ENCODE data around the gene SESN1. TPM values are rescaled to one million over a fixed set of nuclear protein-coding genes. Genes with fewer than 3 reads are reported as not detected.
"Not testable (repeated sequence)": the region's sequence is repeated elsewhere in the genome, so short reads cannot be mapped to it uniquely, and the experiment has no call there.

Gene SESN1
- total RNA-seq, 1 donor from 2014 or later, result 38.1 TPM

- ATAC-seq, result no peak
- intact Hi-C loops (cut with DNase I), result no loop called here
- no peak for DNase-seq (ENCODE audit: low spot score)
Measured at GRCh38 chr6:109097661-109098060, 3.0 kb upstream of the SESN1 start.

- intact Hi-C loops (cut with DNase I), result no loop called here
- no peak for ATAC-seq
Measured at GRCh38 chr6:109096208-109096607, 1.6 kb upstream of the SESN1 start.

DNA sequence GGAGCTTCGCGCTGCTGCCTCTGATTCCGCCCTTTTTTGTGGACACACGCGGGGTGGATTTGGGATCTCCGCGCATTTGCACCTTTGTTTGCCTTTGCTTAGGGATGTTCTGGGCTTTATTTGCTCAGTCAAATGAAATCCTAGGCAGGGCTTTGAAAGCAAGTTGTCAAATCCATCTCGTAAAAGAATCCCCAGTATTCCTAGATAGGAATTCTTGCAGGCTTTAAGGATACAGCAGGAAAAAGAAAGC lies 1.1 kb upstream of the SESN1 start:
- no peak for ATAC-seq
- intact Hi-C loops (cut with DNase I), result no loop called here
- no peak for DNase-seq (ENCODE audit: low spot score)

More at GRCh38 chr6:109096208-109096607, 1.6 kb upstream of the SESN1 start:
- DNase-seq (ENCODE audit: low spot score), result no peak

- peak; percentile 95 for ATAC-seq
- peak; percentile 99 for DNase-seq (ENCODE audit: low spot score)
- intact Hi-C loops (cut with DNase I), result no loop called here
Measured at GRCh38 chr6:109095036-109095834, 589 bp upstream of the SESN1 start, which contains the start of gene CEP57L1. Gene CEP57L1, plus strand, starts transcription at chr6:109095507. Its CDS starts 49,715 bp downstream, at chr6:109145222.

DNA sequence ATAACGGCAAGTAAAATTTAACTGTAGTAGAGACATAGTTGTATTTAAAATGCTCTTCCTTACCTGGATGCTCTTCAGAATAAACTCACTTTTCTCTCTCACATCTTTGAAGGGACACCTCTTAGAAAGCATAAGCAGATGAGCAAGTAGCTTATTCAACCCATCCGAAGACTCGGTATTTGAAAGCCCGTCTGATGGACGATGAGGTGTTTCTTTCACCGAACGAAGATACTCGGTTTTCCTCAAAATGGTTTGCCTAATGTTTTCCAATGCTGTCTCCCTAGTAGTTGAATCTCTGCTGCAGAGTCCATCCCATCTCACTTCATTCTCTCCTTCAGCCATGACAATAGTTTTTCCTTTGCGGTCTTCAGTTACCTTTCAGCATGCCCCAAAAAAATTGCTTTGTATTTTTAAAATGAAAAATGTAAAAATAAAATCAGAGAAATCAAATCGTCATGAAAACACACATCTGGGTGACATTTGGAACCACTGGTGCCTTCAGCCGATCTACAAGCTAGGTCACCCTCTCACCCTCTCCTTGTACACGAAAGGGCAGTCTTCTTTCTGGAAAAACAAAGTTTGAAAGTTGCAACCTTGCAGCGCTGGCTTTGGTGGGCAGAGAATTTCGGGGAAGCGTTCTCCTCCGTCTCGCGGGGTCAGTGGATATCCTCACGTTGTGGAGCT lies 772 bp downstream of the SESN1 start:
- ATAC-seq (no peak), DNase-seq (ENCODE audit: low spot score) (no peak)
- intact Hi-C loops (cut with DNase I), result no loop called here

- DNase-seq (ENCODE audit: low spot score) (no peak), ATAC-seq (no peak)
- intact Hi-C loops (cut with DNase I), result no loop called here
Measured at GRCh38 chr6:109092074-109092473, 2.6 kb downstream of the SESN1 start.

GRCh38 chr6:109091314-109092024 lies 3.2 kb downstream of the SESN1 start:
- no peak for ATAC-seq
- intact Hi-C loops (cut with DNase I), result no loop called here
- DNase-seq (ENCODE audit: low spot score), result no peak

DNA sequence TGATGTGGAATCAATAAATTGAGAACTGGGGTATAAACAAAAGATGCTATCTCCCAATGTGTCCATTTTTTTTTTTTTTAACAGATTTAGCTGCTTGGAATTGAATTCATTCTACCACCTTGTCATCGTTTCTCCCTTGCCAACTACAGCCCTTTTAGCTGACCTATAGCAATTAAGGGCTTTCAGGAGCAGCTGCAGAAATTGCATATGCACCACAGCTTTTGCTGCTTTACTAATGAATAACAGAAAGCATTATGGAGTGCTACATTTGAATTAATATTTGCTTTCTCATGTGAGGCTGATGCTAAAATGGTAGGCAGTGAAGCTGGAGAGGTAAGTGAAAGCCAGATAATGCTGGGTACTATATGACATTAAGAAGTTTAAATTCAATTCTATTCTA lies 5.7 kb downstream of the SESN1 start:
- intact Hi-C loops (cut with DNase I), result no loop called here
- DNase-seq (ENCODE audit: low spot score) (no peak), ATAC-seq (no peak)

- intact Hi-C loops (cut with DNase I), result no loop called here
- no peak for ATAC-seq
- no peak for DNase-seq (ENCODE audit: low spot score)
Measured at GRCh38 chr6:109087661-109088264, 6.9 kb downstream of the SESN1 start.

- DNase-seq (ENCODE audit: low spot score); ATAC-seq; intact Hi-C loops (cut with DNase I): not testable (repeated sequence)
Measured at GRCh38 chr6:109084146-109084545, 10.5 kb downstream of the SESN1 start.

GRCh38 chr6:109083657-109084056 lies 11.0 kb downstream of the SESN1 start:
- DNase-seq (ENCODE audit: low spot score), result no peak
- intact Hi-C loops (cut with DNase I), result no loop called here
- no peak for ATAC-seq

DNA sequence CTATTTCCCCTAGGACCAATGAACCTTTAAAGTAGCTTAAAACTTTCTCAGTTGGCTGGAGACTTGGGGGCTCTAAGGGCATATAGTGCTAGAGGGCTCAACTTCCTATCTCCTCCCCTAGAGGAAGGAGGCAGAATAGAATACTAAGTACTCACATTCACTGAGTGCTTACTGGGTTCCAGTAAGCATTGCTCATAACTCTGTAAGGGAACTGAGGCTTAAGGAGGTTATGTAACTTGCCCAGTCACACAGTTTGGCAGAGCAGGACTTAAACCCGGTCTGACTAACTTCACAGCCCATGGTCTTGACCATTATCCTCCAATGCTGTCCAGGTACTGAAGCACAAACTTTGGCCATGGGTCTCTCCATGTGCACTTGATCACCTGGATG lies 12.5 kb downstream of the SESN1 start:
- intact Hi-C loops (cut with DNase I), result no loop called here
- DNase-seq (ENCODE audit: low spot score) (no peak), ATAC-seq (no peak)

DNA sequence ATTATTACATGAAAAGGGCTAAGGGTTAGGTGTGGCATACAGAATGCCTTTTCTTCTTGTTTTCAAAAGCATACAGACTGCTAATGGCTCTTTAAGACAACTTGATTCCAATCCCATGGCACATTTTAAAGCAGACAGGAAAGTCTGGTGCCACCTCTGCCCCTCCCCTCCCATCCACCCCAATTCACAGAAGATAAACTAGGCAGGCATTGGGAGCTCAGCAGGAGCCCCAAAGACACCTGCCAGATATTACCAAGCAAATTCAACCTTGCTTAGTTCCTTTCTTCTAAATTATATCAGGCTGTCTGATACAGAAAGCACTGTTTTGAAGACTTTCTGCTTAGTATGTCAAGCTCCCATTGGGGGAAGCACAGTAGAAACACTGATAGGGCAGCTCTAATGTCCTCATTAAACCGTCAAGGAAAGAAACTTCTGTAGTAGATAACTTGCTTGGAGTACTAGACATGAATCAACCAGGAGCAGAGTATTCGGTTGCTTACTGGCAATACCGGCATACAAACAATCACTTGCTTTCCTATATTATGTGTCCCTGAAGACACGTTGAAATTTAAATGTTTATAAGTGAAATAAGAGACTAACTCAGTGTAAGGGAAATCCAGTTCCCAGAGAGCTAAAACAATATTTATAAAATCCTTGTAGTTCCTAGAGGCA lies 13.0 kb downstream of the SESN1 start:
- ATAC-seq, result no peak
- DNase-seq (ENCODE audit: low spot score), result no peak
- intact Hi-C loops (cut with DNase I), result no loop called here

GRCh38 chr6:109081026-109081425 lies 13.6 kb downstream of the SESN1 start:
- ATAC-seq (peak; percentile 67), DNase-seq (ENCODE audit: low spot score) (no peak)
- intact Hi-C loops (cut with DNase I), result no loop called here

- DNase-seq (ENCODE audit: low spot score), result no peak
- ATAC-seq, result peak; percentile 90
- intact Hi-C loops (cut with DNase I), result loop anchor here (10.0 kb wide), 1 partner anchor 535 kb away; no protein-coding TSS in a partner anchor
Measured at GRCh38 chr6:109079981-109080380, 14.7 kb downstream of the SESN1 start.

- no peak for ATAC-seq
- intact Hi-C loops (cut with DNase I), result loop anchor here (10.0 kb wide), 1 partner anchor 532 kb away; no protein-coding TSS in a partner anchor
Measured at GRCh38 chr6:109076377-109076776, 18.3 kb downstream of the SESN1 start.

GRCh38 chr6:109075934-109076333 lies 18.7 kb downstream of the SESN1 start:
- ATAC-seq, result no peak
- no peak for DNase-seq (ENCODE audit: low spot score)
- intact Hi-C loops (cut with DNase I), result loop anchor here (10.0 kb wide), 1 partner anchor 531 kb away; no protein-coding TSS in a partner anchor

More at GRCh38 chr6:109076377-109076776, 18.3 kb downstream of the SESN1 start:
- DNase-seq (ENCODE audit: low spot score), result no peak

GRCh38 chr6:109074133-109074415 lies 20.6 kb downstream of the SESN1 start:
- no peak for ATAC-seq
- intact Hi-C loops (cut with DNase I), result loop anchor here (10.0 kb wide), 1 partner anchor 529 kb away; no protein-coding TSS in a partner anchor
- no peak for DNase-seq (ENCODE audit: low spot score)

Data from sciatic nerve (tissue), 2 donors.